NCI-H345 (cell line): ENCODE measurements around the gene BDKRB1.

ENCODE experiments used
- DNase-seq: peaks from one replicate; lab custom pipeline; 2025; lab: John Stamatoyannopoulos, UW

BDKRB1 gene

DNA sequence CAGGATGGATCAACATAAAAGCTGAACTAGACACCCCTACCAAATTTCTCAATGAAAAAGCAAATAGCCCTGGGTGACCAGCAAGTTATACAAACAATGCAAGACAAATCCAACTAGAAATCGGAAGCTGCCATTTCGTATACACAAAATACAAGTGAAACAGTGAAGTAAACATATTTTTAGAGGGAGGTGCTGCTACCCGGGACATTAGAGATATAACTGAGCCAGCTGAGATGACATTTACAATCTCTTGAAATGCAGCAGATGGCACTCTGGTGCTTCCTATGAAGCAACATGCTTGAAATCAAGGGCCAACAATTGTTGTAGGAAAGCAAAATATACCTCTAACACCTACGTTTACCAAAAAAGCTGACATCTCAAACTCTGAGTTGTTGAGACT is 25.5 kb downstream of the BDKRB1 start:
- DNase-seq: peak; percentile 19

DNA sequence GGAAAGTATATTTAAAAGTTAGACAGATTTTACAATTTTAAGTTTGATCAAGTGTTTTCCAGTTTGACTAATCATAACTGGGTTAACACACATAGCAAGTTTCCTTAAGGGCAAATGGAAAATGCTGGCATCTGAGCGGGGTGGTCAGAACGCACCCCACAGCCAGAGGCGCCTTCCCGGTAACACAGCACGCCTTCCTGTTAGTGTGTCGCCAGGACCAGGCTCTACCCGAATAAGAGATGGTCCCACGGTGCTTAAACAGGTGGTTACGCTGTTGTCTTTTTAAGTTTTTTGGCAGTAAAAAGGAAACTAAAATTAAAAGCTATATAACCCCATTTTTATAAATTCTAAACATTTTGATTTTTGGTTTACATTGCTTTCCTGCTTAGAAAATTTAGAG is 28.0 kb downstream of the BDKRB1 start:
- DNase-seq: no peak

DNA sequence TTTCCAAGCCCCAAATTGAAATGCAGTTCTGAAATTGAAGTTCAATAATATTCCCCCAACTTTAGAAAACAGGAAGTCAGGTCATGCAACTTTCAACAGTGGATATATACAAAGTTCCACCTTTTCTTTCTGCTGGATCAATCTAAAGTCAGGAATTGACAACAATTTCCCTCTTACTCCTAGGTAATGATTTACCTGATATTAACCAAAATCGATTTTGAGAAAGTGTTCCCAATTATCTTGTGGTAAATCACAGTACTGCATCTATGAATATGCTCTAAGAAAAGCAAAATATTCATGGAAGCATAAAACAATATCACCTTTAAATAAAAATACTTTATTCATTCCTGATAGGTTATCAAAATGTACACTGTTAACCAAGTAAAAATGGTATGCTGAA is 28.4 kb downstream of the BDKRB1 start:
- no peak for DNase-seq

DNA sequence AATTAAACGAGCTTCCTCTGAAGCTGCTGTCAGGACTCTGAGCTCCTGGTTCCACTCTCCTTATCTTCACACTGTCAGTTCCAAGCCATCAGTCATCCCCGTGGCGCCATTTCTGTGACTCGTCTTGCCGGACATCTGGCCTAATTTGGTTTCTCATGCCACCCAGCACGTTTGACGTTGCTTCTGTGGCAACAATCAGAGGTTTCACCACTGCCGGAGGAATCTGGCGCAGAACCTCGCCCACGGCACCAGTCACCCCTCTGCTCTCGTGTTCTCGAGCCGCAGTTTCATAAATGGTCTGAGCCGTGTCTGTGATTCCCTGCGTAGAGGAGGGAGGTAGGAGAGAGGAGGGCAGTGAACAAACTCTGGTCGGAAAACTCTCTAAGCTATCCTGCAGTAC is 29.7 kb downstream of the BDKRB1 start:
- no peak for DNase-seq

DNA sequence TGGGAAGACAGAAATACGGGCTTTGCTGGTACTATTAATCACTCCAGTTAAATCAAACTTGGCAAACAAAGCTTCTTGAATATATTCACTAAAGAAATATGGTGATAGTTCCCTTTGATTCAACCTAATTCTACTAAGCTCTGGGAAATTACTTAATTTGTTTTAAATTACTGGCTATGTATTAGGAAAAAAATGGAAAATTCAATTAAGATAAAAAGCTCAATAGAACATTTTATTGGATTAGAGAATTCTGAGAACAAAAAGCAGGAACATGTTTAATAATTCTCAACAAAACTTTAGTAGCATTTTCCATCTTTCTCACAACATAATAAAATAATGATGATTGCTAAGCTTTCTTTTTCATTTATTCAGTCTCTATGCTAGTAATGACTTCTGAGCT is 30.2 kb downstream of the BDKRB1 start:
- no peak for DNase-seq

DNA sequence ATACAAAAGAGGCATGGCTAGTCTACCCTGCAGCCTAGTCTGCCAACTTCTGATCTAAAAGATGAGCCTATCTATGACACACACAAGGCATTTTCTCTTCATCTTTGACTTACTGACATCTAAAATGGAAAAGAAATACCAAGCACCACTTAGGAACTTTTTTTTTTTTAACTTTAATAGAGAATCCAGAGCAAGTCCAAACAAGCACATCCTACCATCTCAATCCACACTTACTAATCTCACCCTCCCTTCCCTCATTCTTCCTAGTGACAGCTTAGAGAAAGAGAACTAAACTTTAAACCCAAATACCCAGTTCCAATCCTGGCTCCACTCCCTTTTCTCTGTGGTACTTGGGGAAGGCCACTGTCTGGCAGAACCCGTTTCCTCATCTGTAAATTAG is 31.8 kb downstream of the BDKRB1 start:
- DNase-seq: no peak

DNA sequence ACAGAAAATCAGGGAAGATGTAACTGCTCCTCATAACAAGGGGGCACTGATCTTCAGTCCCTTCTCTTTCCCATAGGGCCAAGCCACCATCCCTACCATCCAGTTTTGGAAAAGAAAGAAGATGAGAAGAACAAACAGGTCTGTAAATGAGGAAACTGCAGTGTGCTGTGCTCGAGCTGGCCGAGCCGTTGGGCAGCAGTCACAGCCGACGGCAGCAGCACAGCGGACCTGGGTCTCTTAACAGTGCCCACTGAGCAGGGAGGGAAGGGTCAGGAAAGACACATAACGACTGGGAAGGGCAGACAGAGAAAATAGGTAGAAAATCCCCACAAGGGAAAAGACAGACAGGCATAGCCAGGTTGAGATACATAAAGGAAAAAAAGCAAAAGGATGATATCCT is 38.2 kb downstream of the BDKRB1 start:
- no peak for DNase-seq

DNA sequence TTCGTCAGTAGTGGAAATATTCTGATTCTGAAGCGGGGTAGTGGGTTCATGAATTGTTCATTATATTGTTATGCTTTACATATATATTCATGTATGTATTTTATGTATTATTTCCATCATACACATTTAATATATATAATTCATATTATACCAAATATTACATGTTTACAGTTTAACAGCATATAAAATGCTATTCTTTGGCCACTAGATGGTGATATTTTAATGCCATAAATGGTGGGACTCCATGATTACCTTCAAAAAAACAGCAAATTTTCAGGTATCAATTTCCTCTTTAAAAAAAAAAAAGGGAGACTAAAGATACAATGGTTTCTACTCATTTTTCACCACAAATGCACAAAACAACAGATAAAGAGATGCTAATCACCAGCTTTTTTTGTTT is 41.0 kb downstream of the BDKRB1 start:
- peak; percentile 19 for DNase-seq

DNA sequence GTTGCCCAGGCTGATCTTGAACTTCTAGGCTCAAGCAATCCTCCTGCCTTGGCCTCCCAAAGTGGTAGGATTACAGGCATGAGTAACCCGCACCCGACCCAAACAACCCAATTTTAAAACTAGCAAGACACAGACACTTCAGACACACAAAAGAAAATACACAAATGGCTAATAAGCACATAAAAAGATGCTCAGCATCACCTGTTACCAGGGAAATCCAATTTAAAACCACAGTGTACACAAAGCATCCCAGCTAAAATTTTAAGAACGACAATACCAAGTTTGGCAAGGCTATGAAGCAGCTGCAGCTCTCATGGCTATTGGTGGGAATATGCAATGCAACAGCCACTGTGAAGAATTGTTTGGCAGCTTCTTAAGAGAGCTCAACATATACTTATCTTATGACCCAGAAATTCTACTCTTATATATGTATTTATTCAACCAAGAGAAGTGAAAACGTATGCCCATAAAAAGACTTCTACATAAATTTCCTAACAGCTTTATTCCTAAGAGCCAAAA is 42.0 kb downstream of the BDKRB1 start:
- no peak for DNase-seq

DNA sequence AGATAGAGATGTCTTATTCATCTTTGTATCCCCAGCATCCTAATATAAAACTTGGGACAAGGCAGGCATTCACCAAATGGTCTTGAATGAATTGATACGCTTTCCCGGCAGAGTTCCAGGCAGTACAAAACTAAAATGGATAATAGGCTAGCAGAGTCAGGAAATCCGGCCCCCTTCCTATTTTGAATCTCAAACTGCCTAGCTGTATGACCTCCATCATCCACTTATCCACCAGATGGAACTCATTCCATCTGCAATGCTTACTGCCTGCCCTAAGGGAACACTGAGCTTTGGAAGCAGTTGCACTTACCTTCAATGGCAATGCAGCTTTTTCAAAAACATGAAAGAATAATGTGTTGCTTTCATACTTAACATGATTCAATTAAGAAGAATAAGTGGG is 43.4 kb downstream of the BDKRB1 start:
- DNase-seq: no peak

DNA sequence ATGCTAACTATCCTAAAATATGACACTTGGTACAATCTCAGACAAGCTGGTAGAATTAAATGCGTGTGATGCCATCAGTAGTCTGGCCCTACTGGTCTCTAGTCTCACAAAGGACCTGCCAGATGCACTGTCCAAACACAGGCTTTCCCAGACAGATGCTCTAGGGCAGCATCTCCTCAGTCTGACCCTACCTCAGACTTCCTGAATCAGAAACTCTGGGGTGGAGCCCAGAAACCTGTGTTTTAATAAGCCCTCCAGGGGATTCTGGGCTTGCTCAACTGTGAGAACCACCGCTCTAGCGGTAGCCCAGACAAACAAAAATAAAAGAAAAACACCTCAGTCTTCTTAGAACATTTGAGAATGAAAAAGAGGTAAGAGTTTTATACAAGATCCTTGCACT is 48.0 kb downstream of the BDKRB1 start:
- no peak for DNase-seq

DNA sequence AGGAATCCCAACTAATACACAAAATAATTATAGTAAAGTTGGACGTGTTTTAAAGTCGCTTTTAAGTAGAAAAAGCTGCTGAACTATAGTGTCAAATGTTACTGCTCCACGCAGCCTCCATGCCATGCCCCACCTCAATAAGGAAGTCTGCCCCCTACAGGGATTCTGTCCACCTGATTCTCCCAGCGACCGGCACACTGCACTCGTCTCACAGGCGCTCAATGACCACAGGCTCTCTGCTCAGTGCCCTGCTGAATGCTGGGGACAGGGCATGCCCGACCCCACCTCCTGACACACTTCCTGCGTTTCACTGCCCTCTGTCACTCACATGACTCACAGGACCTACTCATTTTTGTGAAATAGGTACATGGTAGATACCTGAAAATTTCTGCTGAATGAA is 48.9 kb downstream of the BDKRB1 start:
- DNase-seq: no peak

DNA sequence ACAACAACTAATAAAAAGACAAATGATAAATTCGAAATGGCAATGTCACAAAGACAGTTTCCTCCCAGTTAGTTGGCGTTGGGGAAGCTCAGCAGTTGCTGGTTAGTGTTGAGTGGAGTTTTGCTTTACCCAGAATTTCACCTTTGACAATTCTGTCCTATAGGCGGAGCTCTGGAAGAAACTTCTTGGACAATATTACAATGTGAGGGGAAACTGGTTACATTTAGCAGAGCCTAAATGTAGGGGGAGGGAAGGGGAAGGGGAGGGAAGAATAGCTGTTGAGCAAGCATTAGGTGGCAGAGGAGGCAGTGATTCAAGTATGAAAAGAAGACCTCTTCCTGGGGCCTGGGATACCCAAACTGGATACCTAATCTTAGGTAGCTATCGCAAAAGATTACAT is 51.4 kb downstream of the BDKRB1 start:
- DNase-seq: no peak

DNA sequence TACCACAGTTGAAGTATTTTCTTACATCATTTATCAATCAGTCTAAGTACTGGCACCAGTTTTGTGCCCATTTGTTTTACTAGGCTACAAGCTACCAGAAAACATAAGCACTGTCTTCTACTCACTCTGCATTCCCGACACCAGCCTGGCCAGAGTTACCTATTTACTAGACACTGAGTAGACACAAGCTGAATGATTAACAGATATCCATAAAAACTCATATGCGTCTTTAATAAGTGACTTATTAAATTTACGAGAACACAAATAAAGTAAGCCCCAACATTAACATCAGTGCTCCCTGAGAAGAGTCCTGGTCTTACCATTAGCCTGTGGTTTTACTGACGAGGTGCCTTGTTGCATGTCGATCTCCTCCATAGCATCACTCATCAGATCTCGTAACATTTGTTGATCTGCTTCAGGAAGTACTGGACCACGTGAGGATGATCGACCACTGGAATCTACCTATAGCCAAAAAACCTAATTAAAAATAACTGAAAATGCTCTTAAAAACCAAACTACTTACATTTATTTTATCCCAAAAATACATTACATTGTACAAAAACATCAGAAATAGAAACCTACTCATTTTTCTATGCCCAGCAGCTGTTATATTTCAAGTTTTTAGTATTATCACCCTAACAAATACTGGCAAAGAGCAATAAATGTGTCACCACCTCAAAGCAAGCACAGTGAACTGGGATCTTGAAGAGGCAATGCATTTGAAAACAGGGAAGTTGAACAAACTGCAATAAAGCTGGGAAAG is 53.3 kb downstream of the BDKRB1 start:
- no peak for DNase-seq

DNA sequence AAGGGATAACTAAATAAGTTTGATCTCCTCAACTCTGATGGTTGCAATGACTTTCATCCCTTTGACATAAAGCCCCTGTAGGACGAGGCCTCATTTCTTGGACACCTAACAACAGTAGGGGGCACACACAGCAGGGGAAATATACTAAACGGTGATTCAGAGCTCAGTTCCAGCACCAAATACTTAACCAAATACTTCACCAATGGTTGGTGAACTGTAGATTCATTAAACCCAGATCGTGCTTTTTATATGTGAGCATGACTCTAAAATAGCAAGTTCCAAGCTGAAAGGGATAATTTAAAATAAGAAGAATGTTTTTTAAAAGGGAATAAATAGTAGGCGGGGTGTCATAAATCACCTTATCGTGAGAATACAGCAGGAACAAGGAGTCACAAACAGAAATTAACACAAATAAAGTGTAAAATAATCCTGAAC is 53.9 kb downstream of the BDKRB1 start:
- DNase-seq: no peak

DNA sequence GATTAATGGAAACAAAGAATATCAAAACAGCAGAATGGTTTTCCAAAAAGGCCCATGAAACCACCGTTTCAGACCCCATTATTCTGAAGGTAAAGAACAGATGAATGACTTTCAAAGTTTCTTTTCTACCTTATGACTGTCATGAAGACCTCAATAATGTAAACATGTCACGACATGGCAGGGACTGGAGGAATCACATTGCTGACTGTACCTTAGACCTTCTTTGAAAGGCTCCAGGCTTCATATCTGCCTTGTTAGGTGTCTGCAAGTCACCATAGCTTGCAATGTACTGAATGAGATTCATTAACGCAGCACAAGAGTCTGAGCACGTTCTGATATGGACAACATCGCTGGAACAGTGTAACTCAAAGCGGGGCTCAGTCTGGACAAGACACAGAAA is 54.9 kb downstream of the BDKRB1 start:
- DNase-seq: no peak
